Testis (tissue), 3 donors: Measurements from ENCODE around the gene TAS2R20. TPM values are rescaled to one million over a fixed set of nuclear protein-coding genes. Genes with fewer than 3 reads are reported as not detected.

Experiments used
- DNase-seq: peaks from one replicate; pipeline ENCODE4 v3.0.0-alpha.2; 2019
- H3K27ac ChIP-seq, 2 donors: fragments of 200-600 bp; sonication (generic); one replicate each; pipeline ENCODE4 v1.5.1; 2019
- H3K27me3 ChIP-seq: fragments of 200-600 bp; sonication (generic); one replicate; pipeline ENCODE4 v1.5.1; 2019
- H3K36me3 ChIP-seq: fragments of 200-600 bp; sonication (generic); one replicate; pipeline ENCODE4 v1.5.1; 2017; ENCODE audit warnings: low read depth; ENCODE audit errors: missing control alignments
- H3K4me1 ChIP-seq: fragments of 200-600 bp; sonication (generic); one replicate; pipeline ENCODE4 v1.5.1; 2019
- H3K4me3 ChIP-seq, 2 donors: fragments of 200-600 bp; sonication (generic); one replicate each; pipeline ENCODE4 v1.5.1; 2017 to 2019
- H3K9me3 ChIP-seq: fragments of 200-600 bp; sonication (generic); one replicate; pipeline ENCODE4 v1.5.1; 2017
- CTCF ChIP-seq, 3 experiments: fragments of 450-650 bp in 2 of 3; fragments of 200-600 bp in 1 of 3; sonication (generic) in 1 of 3; IDR thresholded peaks; one replicate each; pipeline ENCODE4 v1.5.1; 2016 to 2019; ENCODE audit warnings: antibody characterized with exemption in 3 of 3, mild to moderate bottlenecking in 2 of 3, moderate library complexity in 1 of 3
- POLR2A ChIP-seq: fragments of 450-650 bp; IDR thresholded peaks from one replicate; pipeline ENCODE4 v1.6.1; 2017; ENCODE audit warnings: antibody characterized with exemption, mild to moderate bottlenecking, moderate library complexity
- WGBS, 2 donors: methylation state at CpG; one replicate each; pipeline ENCODE4 v1.1.5; 2018; 5-methylcytosine and 5-hydroxymethylcytosine counted together
- intact Hi-C: fragments of 100-400 bp; cut with DNase I; formaldehyde crosslinking; loops from one replicate; pipeline ENCODE4 v1.15.1; 2023; ENCODE audit warnings: low total_unique reads
- polyA plus RNA-seq: library from polyadenylated mRNA; stranded (reverse); fragments of 350-450 nt; fragmentation: Illumina TruSeq; extraction: RNeasy Lipid Tissue Mini Kit (QIAGEN cat#74804); gene quantifications from one replicate; pipeline ENCODE4 v1.2.3, GENCODE V29; 2014; ENCODE audit warnings: low read depth, low replicate concordance; ENCODE audit not compliant: insufficient read depth
- total RNA-seq, 2 donors: library from RNA; depleted of rRNA; stranded (reverse); fragments of >200 nt; gene quantifications; one replicate each; pipeline ENCODE4 v1.2.3, GENCODE V29; 2016

Gene TAS2R20
- total and polyA plus RNA-seq, 3 donors from 2014 or later, result 0.46 to 4.8 (median 2.2) TPM

- intact Hi-C loops, result no loop called here
- DNase-seq, result no peak
- Histone ChIP-seq H3K27me3 (no peaks in the 10 kb centered on the region), H3K27ac (no peak overlapping the region), H3K4me1 (no peaks in the 10 kb centered on the region), H3K36me3 (no peaks in the 10 kb centered on the region), H3K4me3 (no peak overlapping the region), H3K9me3 (no peaks in the 10 kb centered on the region)
- TF ChIP-seq POLR2A (no peak), CTCF (IDR thresholded peaks at IDR 0.05) (no peak)
- WGBS, 2 donors, result 93 to 100% methylated on average over 4 of the region's 4 CpGs
Measured at GRCh38 chr12:10952645-10953044, 45.5 kb downstream of the TAS2R20 start.

Other genes starting within 250 kb of the TAS2R20 start
- gene TAS2R7, start 195.7 kb downstream of the TAS2R20 start, total RNA-seq, result not detected
- gene TAS2R7, start 195.7 kb downstream of the TAS2R20 start, polyA plus RNA-seq, result not detected
- gene TAS2R8, start 191.0 kb downstream of the TAS2R20 start, total RNA-seq, result not detected
- not detected for gene TAS2R8, start 191.0 kb downstream of the TAS2R20 start, polyA plus RNA-seq
- not detected for gene TAS2R9, start 188.1 kb downstream of the TAS2R20 start, total RNA-seq
- gene TAS2R9, start 188.1 kb downstream of the TAS2R20 start, polyA plus RNA-seq, result not detected
- gene TAS2R10, start 171.9 kb downstream of the TAS2R20 start, total RNA-seq, result under 1 TPM in 1 of 2 donors, not detected in 1; 0.39 TPM
- gene TAS2R10, start 171.9 kb downstream of the TAS2R20 start, polyA plus RNA-seq, result not detected
- gene PRR4, start 148.8 kb downstream of the TAS2R20 start, total RNA-seq, result 1 to 10 TPM; 4.3 to 8.4 TPM
- 1.3 TPM for gene PRR4, start 148.8 kb downstream of the TAS2R20 start, polyA plus RNA-seq
- 10 to 100 TPM; 63.0 to 73.5 TPM for gene PRH1, start 114.0 kb downstream of the TAS2R20 start, total RNA-seq
- 52.2 TPM for gene PRH1, start 114.0 kb downstream of the TAS2R20 start, polyA plus RNA-seq
- 1 to 10 TPM; 3.1 to 3.6 TPM for gene TAS2R13, start 88.7 kb downstream of the TAS2R20 start, total RNA-seq
- gene TAS2R13, start 88.7 kb downstream of the TAS2R20 start, polyA plus RNA-seq, result not detected
- 1 to 10 TPM; 1.2 to 1.3 TPM for gene PRH2, start 69.1 kb downstream of the TAS2R20 start, total RNA-seq
- 6.5 TPM for gene PRH2, start 69.1 kb downstream of the TAS2R20 start, polyA plus RNA-seq
- gene TAS2R14, start 59.0 kb downstream of the TAS2R20 start, total RNA-seq, result 1 to 10 TPM; 3.5 to 4.6 TPM
- gene TAS2R14, start 59.0 kb downstream of the TAS2R20 start, polyA plus RNA-seq, result 0.96 TPM
- gene TAS2R50, start 11.4 kb downstream of the TAS2R20 start, total RNA-seq, result 1 to 10 TPM; 2.8 to 4.8 TPM
- not detected for gene TAS2R50, start 11.4 kb downstream of the TAS2R20 start, polyA plus RNA-seq
- 10 to 100 TPM in 1 of 2 donors, 1 to 10 TPM in 1; 9.3 to 10.4 TPM for gene TAS2R19, start 24.3 kb upstream of the TAS2R20 start, total RNA-seq
- 0.34 TPM for gene TAS2R19, start 24.3 kb upstream of the TAS2R20 start, polyA plus RNA-seq
- gene TAS2R31, start 33.1 kb upstream of the TAS2R20 start, total RNA-seq, result 10 to 100 TPM in 1 of 2 donors, 1 to 10 TPM in 1; 7.7 to 10.3 TPM
- gene TAS2R31, start 33.1 kb upstream of the TAS2R20 start, polyA plus RNA-seq, result not detected
- gene TAS2R46, start 64.0 kb upstream of the TAS2R20 start, total RNA-seq, result 1 to 10 TPM; 3.2 to 5.4 TPM
- gene TAS2R46, start 64.0 kb upstream of the TAS2R20 start, polyA plus RNA-seq, result not detected
- gene TAS2R43, start 94.0 kb upstream of the TAS2R20 start, total RNA-seq, result 1 to 10 TPM in 1 of 2 donors, under 1 TPM in 1; 0.87 to 7.2 TPM
- gene TAS2R43, start 94.0 kb upstream of the TAS2R20 start, polyA plus RNA-seq, result not detected
- gene TAS2R30, start 136.3 kb upstream of the TAS2R20 start, total RNA-seq, result 10 to 100 TPM; 11.1 to 11.3 TPM
- not detected for gene TAS2R30, start 136.3 kb upstream of the TAS2R20 start, polyA plus RNA-seq
- 10 to 100 TPM in 1 of 2 donors, 1 to 10 TPM in 1; 7.6 to 11.0 TPM for gene SMIM10L1, start 172.9 kb upstream of the TAS2R20 start, total RNA-seq
- 4.4 TPM for gene SMIM10L1, start 172.9 kb upstream of the TAS2R20 start, polyA plus RNA-seq
- under 1 TPM in 1 of 2 donors, not detected in 1; 0.71 TPM for gene TAS2R42, start 188.6 kb upstream of the TAS2R20 start, total RNA-seq
- gene TAS2R42, start 188.6 kb upstream of the TAS2R20 start, polyA plus RNA-seq, result not detected